Measurements from ENCODE around the gene LGALS9.

LGALS9 gene

GRCh38 chr17:27657620-27658019 lies 26.6 kb downstream of the LGALS9 start:
- no peak overlapping the region for H3K27ac ChIP-seq (ENCODE audit: low read length)
- H4K20me1 ChIP-seq (ENCODE audit: insufficient read depth, low read length) = no peaks in the 10 kb centered on the region
- H3K79me2 ChIP-seq (ENCODE audit: low read length) = no peaks in the 10 kb centered on the region
- no peak overlapping the region for H3K9ac ChIP-seq (ENCODE audit: low read length)
- H3K27me3 ChIP-seq (ENCODE audit: low read depth, low read length) = 0 out of 2 replicates have a peak, but pooled peaks cover 4% of the 10 kb centered on the region
- H3K4me1 ChIP-seq (ENCODE audit: low read length) = no peaks in the 10 kb centered on the region
- H3K4me3 ChIP-seq (ENCODE audit: low read length) = no peak overlapping the region
- H3K9me3 ChIP-seq (ENCODE audit: insufficient read depth, low read length) = no peaks in the 10 kb centered on the region
- no peak overlapping the region for H3K4me2 ChIP-seq (ENCODE audit: low read length)
- H2AFZ ChIP-seq (ENCODE audit: low read depth, low read length) = no peak overlapping the region
- no peak for TF ChIP-seq CTCF (IDR thresholded peaks at IDR 0.05; ENCODE audit: low read depth, low read length)
- no peaks in the 10 kb centered on the region for H3K36me3 ChIP-seq (replicated peaks; ENCODE audit: low read depth, low read length)

- Histone ChIP-seq H3K9ac (ENCODE audit: low read length) (no peak overlapping the region), H3K27me3 (ENCODE audit: low read depth, low read length) (0 out of 2 replicates have a peak, but pooled peaks cover 4% of the 10 kb centered on the region), H3K79me2 (ENCODE audit: low read length) (no peaks in the 10 kb centered on the region), H3K4me1 (ENCODE audit: low read length) (no peaks in the 10 kb centered on the region), H3K9me3 (ENCODE audit: insufficient read depth, low read length) (no peaks in the 10 kb centered on the region), H2AFZ (ENCODE audit: low read depth, low read length) (no peak overlapping the region), H3K36me3 (replicated peaks; ENCODE audit: low read depth, low read length) (no peaks in the 10 kb centered on the region), H3K27ac (ENCODE audit: low read length) (no peak overlapping the region), H3K4me3 (ENCODE audit: low read length) (no peak overlapping the region), H3K4me2 (ENCODE audit: low read length) (no peak overlapping the region), H4K20me1 (ENCODE audit: insufficient read depth, low read length) (no peaks in the 10 kb centered on the region)
- TF ChIP-seq CTCF (IDR thresholded peaks at IDR 0.05; ENCODE audit: low read depth, low read length) = no peak
Measured at GRCh38 chr17:27659683-27660082, 28.7 kb downstream of the LGALS9 start.

- H2AFZ ChIP-seq (ENCODE audit: low read depth, low read length) = no peak overlapping the region
- no peaks in the 10 kb centered on the region for H3K9me3 ChIP-seq (ENCODE audit: insufficient read depth, low read length)
- H3K4me1 ChIP-seq (ENCODE audit: low read length) = no peaks in the 10 kb centered on the region
- no peak for TF ChIP-seq CTCF (IDR thresholded peaks at IDR 0.05; ENCODE audit: low read depth, low read length)
- no peak for TF ChIP-seq EZH2phosphoT487 (IDR thresholded peaks at IDR 0.05; ENCODE audit: low read depth)
- H3K36me3 ChIP-seq (replicated peaks; ENCODE audit: low read depth, low read length) = no peaks in the 10 kb centered on the region
- no peak overlapping the region for H3K27ac ChIP-seq (ENCODE audit: low read length)
- H3K4me2 ChIP-seq (ENCODE audit: low read length) = no peak overlapping the region
- H3K27me3 ChIP-seq (ENCODE audit: low read depth, low read length) = 0 out of 2 replicates have a peak, but pooled peaks cover 4% of the 10 kb centered on the region
- H3K9ac ChIP-seq (ENCODE audit: low read length) = no peak overlapping the region
- no peak overlapping the region for H3K4me3 ChIP-seq (ENCODE audit: low read length)
- no peaks in the 10 kb centered on the region for H3K79me2 ChIP-seq (ENCODE audit: low read length)
- H4K20me1 ChIP-seq (ENCODE audit: insufficient read depth, low read length) = no peaks in the 10 kb centered on the region
Measured at GRCh38 chr17:27660436-27660835, 29.4 kb downstream of the LGALS9 start.

GRCh38 chr17:27663936-27664605 lies 33.1 kb downstream of the LGALS9 start:
- H2AFZ ChIP-seq (ENCODE audit: low read depth, low read length) = no peak overlapping the region
- H3K4me1 ChIP-seq (ENCODE audit: low read length) = no peaks in the 10 kb centered on the region

More at GRCh38 chr17:27663936-27664605, 33.1 kb downstream of the LGALS9 start:
- no peak overlapping the region for H3K4me3 ChIP-seq (ENCODE audit: low read length)
- H3K27ac ChIP-seq (ENCODE audit: low read length) = no peak overlapping the region
- no peaks in the 10 kb centered on the region for H3K36me3 ChIP-seq (replicated peaks; ENCODE audit: low read depth, low read length)
- no peak for TF ChIP-seq CTCF (IDR thresholded peaks at IDR 0.05; ENCODE audit: low read depth, low read length)
- TF ChIP-seq EZH2phosphoT487 (IDR thresholded peaks at IDR 0.05; ENCODE audit: low read depth) = no peak
- no peaks in the 10 kb centered on the region for H3K79me2 ChIP-seq (ENCODE audit: low read length)
- 0 out of 2 replicates have a peak, but pooled peaks cover 4% of the 10 kb centered on the region for H3K27me3 ChIP-seq (ENCODE audit: low read depth, low read length)
- H3K9me3 ChIP-seq (ENCODE audit: insufficient read depth, low read length) = no peaks in the 10 kb centered on the region
- H4K20me1 ChIP-seq (ENCODE audit: insufficient read depth, low read length) = no peaks in the 10 kb centered on the region
- no peak overlapping the region for H3K4me2 ChIP-seq (ENCODE audit: low read length)
- no peak overlapping the region for H3K9ac ChIP-seq (ENCODE audit: low read length)
